GM12878 (cell line): Measurements from ENCODE around the gene RCN2. TPM values are rescaled to one million over a fixed set of nuclear protein-coding genes. Genes with fewer than 3 reads are reported as not detected.

Experiments
- BACH1 ChIP-seq: fragments of 450-650 bp; IDR thresholded peaks from 2 replicates; pipeline ENCODE4 v1.6.1; 2017; ENCODE audit warnings: mild to moderate bottlenecking, borderline replicate concordance
- BCL11A ChIP-seq: IDR thresholded peaks from 2 replicates; pipeline ENCODE4 v1.6.1; 2011; ENCODE audit warnings: low read depth, low read length
- BRCA1 ChIP-seq: IDR thresholded peaks from 2 replicates; pipeline ENCODE4 v1.6.1; 2011; ENCODE audit warnings: low read depth, low read length, improper control_type of control experiment
- CEBPB ChIP-seq, 2 experiments: fragments of 150-350 bp in 1 of 2; IDR thresholded peaks; 2 replicates each; pipeline ENCODE4 v1.6.1; 2012 to 2014; ENCODE audit warnings: low read depth in 2 of 2, low read length in 2 of 2, borderline replicate concordance in 1 of 2, inconsistent platforms in 1 of 2
- CREM ChIP-seq: IDR thresholded peaks from 2 replicates; pipeline ENCODE4 v1.6.1; 2014; ENCODE audit warnings: antibody characterized with exemption, low read depth
- EED ChIP-seq: sonication (generic); IDR thresholded peaks from 2 replicates; pipeline ENCODE4 v1.6.1; 2016; ENCODE audit warnings: antibody characterized with exemption, low read depth
- HCFC1 ChIP-seq: fragments of 150-350 bp; IDR thresholded peaks from 2 replicates; pipeline ENCODE4 v1.6.1; 2014; ENCODE audit warnings: low read length
- MEF2A ChIP-seq: IDR thresholded peaks from 2 replicates; pipeline ENCODE4 v1.6.1; 2011; ENCODE audit warnings: low read depth, mild to moderate bottlenecking, low read length, moderate library complexity; ENCODE audit not compliant: insufficient read depth
- NFYB ChIP-seq: IDR thresholded peaks from 2 replicates; pipeline ENCODE4 v1.6.1; 2011; ENCODE audit warnings: low read depth, mild to moderate bottlenecking, low read length, improper control_type of control experiment, moderate library complexity; ENCODE audit not compliant: insufficient read depth
- NR2C1 ChIP-seq: fragments of 450-650 bp; IDR thresholded peaks from 2 replicates; pipeline ENCODE4 v1.6.1; 2017; ENCODE audit warnings: antibody characterized with exemption, mild to moderate bottlenecking, moderate library complexity
- NR2F1 ChIP-seq: fragments of 450-650 bp; conservative IDR thresholded peaks from 2 replicates; pipeline ENCODE4 v1.6.1; 2017; ENCODE audit warnings: mild to moderate bottlenecking
- RB1 ChIP-seq: fragments of 450-650 bp; formaldehyde crosslinking; IDR thresholded peaks from 2 replicates; pipeline ENCODE4 v1.6.1; 2017; ENCODE audit warnings: mild to moderate bottlenecking, borderline replicate concordance
- RBBP5 ChIP-seq: fragments of 200-600 bp; sonication (generic); conservative IDR thresholded peaks from 2 replicates; pipeline ENCODE4 v1.6.1; 2016
- SMAD5 ChIP-seq: IDR thresholded peaks from 2 replicates; pipeline ENCODE4 v1.6.1; 2016; ENCODE audit warnings: antibody characterized with exemption, low read depth
- SMARCA5 ChIP-seq: fragments of 450-650 bp; IDR thresholded peaks from 2 replicates; pipeline ENCODE4 v1.6.1; 2017; ENCODE audit warnings: mild to moderate bottlenecking
- SP1 ChIP-seq: IDR thresholded peaks from one replicate; pipeline ENCODE4 v1.6.1; 2011; ENCODE audit warnings: low read depth, low read length
- SUZ12 ChIP-seq: fragments of 200-600 bp; sonication (generic); IDR thresholded peaks from one replicate; pipeline ENCODE4 v1.6.1; 2018; ENCODE audit warnings: antibody characterized with exemption, mild to moderate bottlenecking; ENCODE audit not compliant: unreplicated experiment
- TARDBP ChIP-seq: IDR thresholded peaks from 2 replicates; pipeline ENCODE4 v1.6.1; 2016; ENCODE audit warnings: borderline replicate concordance
- TCF3 ChIP-seq: IDR thresholded peaks from 2 replicates; pipeline ENCODE4 v1.6.1; 2012; ENCODE audit warnings: low read depth, mild to moderate bottlenecking, low read length, borderline replicate concordance; ENCODE audit not compliant: insufficient read depth
- YBX1 ChIP-seq: fragments of 450-650 bp; IDR thresholded peaks from 2 replicates; pipeline ENCODE4 v1.6.1; 2016; ENCODE audit warnings: antibody characterized with exemption
- YY1 ChIP-seq: IDR thresholded peaks from 2 replicates; pipeline ENCODE4 v1.6.1; 2011; ENCODE audit warnings: low read depth, mild to moderate bottlenecking, low read length
- ZNF207 ChIP-seq: fragments of 450-650 bp; IDR thresholded peaks from 2 replicates; pipeline ENCODE4 v1.6.1; 2014; ENCODE audit warnings: antibody characterized with exemption, mild to moderate bottlenecking, borderline replicate concordance
- polyA plus RNA-seq, 11 experiments: library from polyadenylated mRNA; depleted of rRNA in 4 of 11; unstranded in 6 of 11; stranded (reverse) in 5 of 11; fragments of >200 nt; fragmentation: Nextera tagmentation in 4 of 11; fragmentation: Illumina TruSeq in 1 of 11; extraction: Ambion mirVana in 4 of 11; extraction: Trizol in 1 of 11; gene quantifications; 1 replicate in 1 of 11; 2 replicates in 10 of 11; pipeline versions ENCODE4 v1.2.1 to v1.2.3, GENCODE V29; 2011 to 2016; ENCODE audit warnings: inconsistent platforms in 2 of 11, missing spikeins in 2 of 11, low read depth in 1 of 11
- total RNA-seq, 4 experiments: library from RNA; depleted of rRNA in 3 of 4; stranded (reverse); fragments of >200 nt in 3 of 4; fragmentation: Illumina TruSeq in 1 of 4; extraction: Trizol in 1 of 4; gene quantifications; 2 replicates each; pipeline versions ENCODE4 v1.2.1 to v1.2.3, GENCODE V29; 2013 to 2021
- TF ChIP-seq, protein P1 (sequence below): fragments of 450-650 bp; IDR thresholded peaks from 2 replicates; pipeline ENCODE4 v1.6.1; 2016; ENCODE audit warnings: mild to moderate bottlenecking
- TF ChIP-seq, protein P2 (sequence below): fragments of 150-350 bp; IDR thresholded peaks from 2 replicates; pipeline ENCODE4 v1.6.1; 2014; ENCODE audit warnings: mild to moderate bottlenecking, low read depth, low read length
- TF ChIP-seq, protein P3 (sequence below): fragments of 450-650 bp; IDR thresholded peaks from 2 replicates; pipeline ENCODE4 v1.6.1; 2017; ENCODE audit warnings: borderline replicate concordance
- TF ChIP-seq, protein P4 (sequence below): fragments of 450-650 bp; IDR thresholded peaks from 2 replicates; pipeline ENCODE4 v1.6.1; 2017; ENCODE audit warnings: antibody characterized with exemption, mild to moderate bottlenecking, moderate library complexity

Gene RCN2
- total and polyA plus RNA-seq, 10 of the 15 experiments (the other 5 are each of a cell fraction or from before 2014, with no cell fraction given), result 4.9 to 41.0 (median 12.9) TPM

DNA sequence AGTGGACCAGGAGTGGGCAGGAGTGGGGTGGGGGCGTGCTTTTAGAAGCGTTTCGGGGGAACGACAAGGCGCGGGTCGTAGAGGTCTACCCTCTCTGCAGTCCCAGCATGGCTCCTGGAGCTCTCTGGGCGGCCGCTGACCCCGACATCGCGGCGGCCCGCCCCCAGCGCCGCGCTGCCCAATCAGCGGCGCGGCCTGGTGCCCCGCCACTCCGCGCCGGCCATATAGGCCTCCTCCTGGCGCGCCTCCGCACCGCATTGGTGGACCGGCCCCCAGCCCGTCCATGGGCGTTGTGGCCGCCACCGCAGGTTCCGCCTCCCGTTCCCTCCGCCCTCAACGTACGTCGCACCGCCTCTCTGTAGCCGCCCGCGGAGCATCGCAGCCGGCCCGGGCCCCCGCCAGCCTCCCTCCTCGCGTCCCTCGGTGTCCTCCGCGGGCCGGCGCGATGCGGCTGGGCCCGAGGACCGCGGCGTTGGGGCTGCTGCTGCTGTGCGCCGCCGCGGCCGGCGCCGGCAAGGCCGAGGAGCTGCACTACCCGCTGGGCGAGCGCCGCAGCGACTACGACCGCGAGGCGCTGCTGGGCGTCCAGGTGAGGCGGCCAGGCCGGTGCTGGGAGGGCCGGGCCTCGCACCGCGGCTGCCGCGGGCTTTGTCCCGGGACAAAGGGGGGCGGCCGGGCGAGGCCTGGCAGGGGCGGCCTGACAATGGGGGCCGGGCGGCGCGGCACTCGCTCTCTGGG, at the start of gene RCN2 (continued):
- no peak for TF ChIP-seq TCF3
- TF ChIP-seq HCFC1, result no peak
- TF ChIP-seq, protein P1, sequence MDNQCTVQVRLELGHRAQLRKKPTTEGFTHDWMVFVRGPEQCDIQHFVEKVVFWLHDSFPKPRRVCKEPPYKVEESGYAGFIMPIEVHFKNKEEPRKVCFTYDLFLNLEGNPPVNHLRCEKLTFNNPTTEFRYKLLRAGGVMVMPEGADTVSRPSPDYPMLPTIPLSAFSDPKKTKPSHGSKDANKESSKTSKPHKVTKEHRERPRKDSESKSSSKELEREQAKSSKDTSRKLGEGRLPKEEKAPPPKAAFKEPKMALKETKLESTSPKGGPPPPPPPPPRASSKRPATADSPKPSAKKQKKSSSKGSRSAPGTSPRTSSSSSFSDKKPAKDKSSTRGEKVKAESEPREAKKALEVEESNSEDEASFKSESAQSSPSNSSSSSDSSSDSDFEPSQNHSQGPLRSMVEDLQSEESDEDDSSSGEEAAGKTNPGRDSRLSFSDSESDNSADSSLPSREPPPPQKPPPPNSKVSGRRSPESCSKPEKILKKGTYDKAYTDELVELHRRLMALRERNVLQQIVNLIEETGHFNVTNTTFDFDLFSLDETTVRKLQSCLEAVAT, result no peak
- TF ChIP-seq RB1, result no peak
- TF ChIP-seq, protein P2, sequence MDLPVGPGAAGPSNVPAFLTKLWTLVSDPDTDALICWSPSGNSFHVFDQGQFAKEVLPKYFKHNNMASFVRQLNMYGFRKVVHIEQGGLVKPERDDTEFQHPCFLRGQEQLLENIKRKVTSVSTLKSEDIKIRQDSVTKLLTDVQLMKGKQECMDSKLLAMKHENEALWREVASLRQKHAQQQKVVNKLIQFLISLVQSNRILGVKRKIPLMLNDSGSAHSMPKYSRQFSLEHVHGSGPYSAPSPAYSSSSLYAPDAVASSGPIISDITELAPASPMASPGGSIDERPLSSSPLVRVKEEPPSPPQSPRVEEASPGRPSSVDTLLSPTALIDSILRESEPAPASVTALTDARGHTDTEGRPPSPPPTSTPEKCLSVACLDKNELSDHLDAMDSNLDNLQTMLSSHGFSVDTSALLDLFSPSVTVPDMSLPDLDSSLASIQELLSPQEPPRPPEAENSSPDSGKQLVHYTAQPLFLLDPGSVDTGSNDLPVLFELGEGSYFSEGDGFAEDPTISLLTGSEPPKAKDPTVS, result no peak
- peak; percentile 95 for TF ChIP-seq NFYB
- no peak for TF ChIP-seq BCL11A
- TF ChIP-seq BRCA1, result no peak
- TF ChIP-seq BACH1, result peak; percentile 52; the same call in 1 of the 2 replicates
- TF ChIP-seq, protein P3, sequence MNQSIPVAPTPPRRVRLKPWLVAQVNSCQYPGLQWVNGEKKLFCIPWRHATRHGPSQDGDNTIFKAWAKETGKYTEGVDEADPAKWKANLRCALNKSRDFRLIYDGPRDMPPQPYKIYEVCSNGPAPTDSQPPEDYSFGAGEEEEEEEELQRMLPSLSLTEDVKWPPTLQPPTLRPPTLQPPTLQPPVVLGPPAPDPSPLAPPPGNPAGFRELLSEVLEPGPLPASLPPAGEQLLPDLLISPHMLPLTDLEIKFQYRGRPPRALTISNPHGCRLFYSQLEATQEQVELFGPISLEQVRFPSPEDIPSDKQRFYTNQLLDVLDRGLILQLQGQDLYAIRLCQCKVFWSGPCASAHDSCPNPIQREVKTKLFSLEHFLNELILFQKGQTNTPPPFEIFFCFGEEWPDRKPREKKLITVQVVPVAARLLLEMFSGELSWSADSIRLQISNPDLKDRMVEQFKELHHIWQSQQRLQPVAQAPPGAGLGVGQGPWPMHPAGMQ, result no peak
- no peak for TF ChIP-seq SUZ12
- peak; percentile 64; the same call in 1 of the 2 replicates for TF ChIP-seq SMARCA5
- peak; percentile 72; the same call in 1 of the 2 replicates for TF ChIP-seq YY1
- TF ChIP-seq NR2F1, result peak; percentile 91
- TF ChIP-seq RBBP5, result no peak
- TF ChIP-seq NR2C1, result peak; percentile 74
- peak; percentile 94 for TF ChIP-seq SP1
- 0 out of 2 replicates have a peak, but pooled peaks have one; percentile 47 for TF ChIP-seq SMAD5
- no peak for TF ChIP-seq YBX1
- TF ChIP-seq MEF2A, result no peak
- no peak for TF ChIP-seq CEBPB (IDR thresholded peaks at IDR 0.05; ENCODE audit: borderline replicate concordance in 1 of 2, low read depth in 2 of 2, low read length in 2 of 2)
- TF ChIP-seq CREM, result peak; percentile 55; the same call in 1 of the 2 replicates
- TF ChIP-seq, protein P4, sequence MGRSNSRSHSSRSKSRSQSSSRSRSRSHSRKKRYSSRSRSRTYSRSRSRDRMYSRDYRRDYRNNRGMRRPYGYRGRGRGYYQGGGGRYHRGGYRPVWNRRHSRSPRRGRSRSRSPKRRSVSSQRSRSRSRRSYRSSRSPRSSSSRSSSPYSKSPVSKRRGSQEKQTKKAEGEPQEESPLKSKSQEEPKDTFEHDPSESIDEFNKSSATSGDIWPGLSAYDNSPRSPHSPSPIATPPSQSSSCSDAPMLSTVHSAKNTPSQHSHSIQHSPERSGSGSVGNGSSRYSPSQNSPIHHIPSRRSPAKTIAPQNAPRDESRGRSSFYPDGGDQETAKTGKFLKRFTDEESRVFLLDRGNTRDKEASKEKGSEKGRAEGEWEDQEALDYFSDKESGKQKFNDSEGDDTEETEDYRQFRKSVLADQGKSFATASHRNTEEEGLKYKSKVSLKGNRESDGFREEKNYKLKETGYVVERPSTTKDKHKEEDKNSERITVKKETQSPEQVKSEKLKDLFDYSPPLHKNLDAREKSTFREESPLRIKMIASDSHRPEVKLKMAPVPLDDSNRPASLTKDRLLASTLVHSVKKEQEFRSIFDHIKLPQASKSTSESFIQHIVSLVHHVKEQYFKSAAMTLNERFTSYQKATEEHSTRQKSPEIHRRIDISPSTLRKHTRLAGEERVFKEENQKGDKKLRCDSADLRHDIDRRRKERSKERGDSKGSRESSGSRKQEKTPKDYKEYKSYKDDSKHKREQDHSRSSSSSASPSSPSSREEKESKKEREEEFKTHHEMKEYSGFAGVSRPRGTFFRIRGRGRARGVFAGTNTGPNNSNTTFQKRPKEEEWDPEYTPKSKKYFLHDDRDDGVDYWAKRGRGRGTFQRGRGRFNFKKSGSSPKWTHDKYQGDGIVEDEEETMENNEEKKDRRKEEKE, result 0 out of 2 replicates have a peak, but pooled peaks have one; percentile 48
- no peak for TF ChIP-seq ZNF207
- TF ChIP-seq EED, result no peak
- TF ChIP-seq TARDBP, result no peak
